Left renal cortex interstitium (tissue), 4 donors: ENCODE data around the gene CCM2L. TPM values are rescaled to one million over a fixed set of nuclear protein-coding genes. Genes with fewer than 3 reads are reported as not detected.

Experiments used
- DNase-seq, 4 donors: peaks; one replicate each; pipeline ENCODE4 v3.0.0-alpha.2; 2013; ENCODE audit warnings: low read depth in 4 of 4, low spot score in 2 of 4, missing footprints in 1 of 4
- polyA plus RNA-seq, 4 donors: library from polyadenylated mRNA; unstranded; fragments of 120-200 nt; gene quantifications; one replicate each; pipeline ENCODE4 v1.2.1, GENCODE V29; 2013; ENCODE audit not compliant: insufficient read length in 4 of 4

CCM2L gene
- 1 to 10 TPM; 6.6 to 8.5 (median 7.9) TPM for polyA plus RNA-seq

- DNase-seq, result no peak
Observed at GRCh38 chr20:32010101-32010500, at the start of gene CCM2L. Gene CCM2L, plus strand, starts transcription at chr20:32010438. Its CDS starts 17 bp downstream, at chr20:32010455.

GRCh38 chr20:31962761-31963160, 47.5 kb upstream of the CCM2L start:
- no peak for DNase-seq

GRCh38 chr20:31963889-31964288, 46.3 kb upstream of the CCM2L start:
- no peak for DNase-seq

GRCh38 chr20:31966991-31967655, 43.1 kb upstream of the CCM2L start:
- no peak for DNase-seq

GRCh38 chr20:31967830-31968249, 42.4 kb upstream of the CCM2L start, which contains the start of gene XKR7:
Gene XKR7, plus strand, starts transcription at chr20:31968151. Its CDS starts 25 bp downstream, at chr20:31968176.
- DNase-seq, result no peak

GRCh38 chr20:31968291-31969126, 41.7 kb upstream of the CCM2L start:
- DNase-seq, result peak; percentile 60 to 80 (median 80)

- no peak for DNase-seq
Observed at GRCh38 chr20:31969991-31970390, 40.2 kb upstream of the CCM2L start.

- DNase-seq, result peak in 1 of 4 donors; percentile 34
Observed at GRCh38 chr20:31972471-31973021, 37.7 kb upstream of the CCM2L start.

GRCh38 chr20:31974296-31974695, 35.9 kb upstream of the CCM2L start:
- no peak for DNase-seq

GRCh38 chr20:31974951-31975487, 35.2 kb upstream of the CCM2L start:
- DNase-seq, result peak in 1 of 4 donors; percentile 47

GRCh38 chr20:31975874-31976273, 34.4 kb upstream of the CCM2L start:
- no peak for DNase-seq

GRCh38 chr20:31977080-31977479, 33.2 kb upstream of the CCM2L start:
- DNase-seq, result no peak

GRCh38 chr20:31979713-31980426, 30.4 kb upstream of the CCM2L start:
- peak in 1 of 4 donors; percentile 24 for DNase-seq

GRCh38 chr20:31981784-31982183, 28.5 kb upstream of the CCM2L start:
- DNase-seq, result no peak

GRCh38 chr20:31984981-31985471, 25.2 kb upstream of the CCM2L start:
- DNase-seq, result no peak

GRCh38 chr20:31987744-31988143, 22.5 kb upstream of the CCM2L start:
- DNase-seq, result no peak

- DNase-seq, result no peak
Observed at GRCh38 chr20:31988430-31989015, 21.7 kb upstream of the CCM2L start.

GRCh38 chr20:31989030-31989645, 21.1 kb upstream of the CCM2L start:
- no peak for DNase-seq

- no peak for DNase-seq
Observed at GRCh38 chr20:31990641-31991338, 19.4 kb upstream of the CCM2L start.
